Measurements from ENCODE around the gene TDP2.

- no peak for TF ChIP-seq CTCF (IDR thresholded peaks at IDR 0.05)
- TF ChIP-seq EP300 (IDR thresholded peaks at IDR 0.05), result no peak
- no peak for TF ChIP-seq POLR2A (IDR thresholded peaks at IDR 0.05)
- TF ChIP-seq POLR2AphosphoS5 (IDR thresholded peaks at IDR 0.05), result no peak
Measured at GRCh38 chr6:24696097-24696496, 29.4 kb upstream of the TDP2 start.

All from stomach (tissue), 4 donors.